HG03520 (cell line): ENCODE measurements around the gene LDLRAD2.
A peak's percentile ranks its signal among the peaks of the same experiment; 100 is the strongest.
"Not testable (repeated sequence)": the region's sequence is repeated elsewhere in the genome, so short reads cannot be mapped to it uniquely, and the experiment has no call there.

Experiments
- ATAC-seq: cut with Tn5 transposase; IDR thresholded peaks from one replicate; pipeline ENCODE4 v1.9.1; 2021; ENCODE audit warnings: mild to moderate bottlenecking, moderate library complexity; ENCODE audit not compliant: unreplicated experiment

Gene LDLRAD2, protein sequence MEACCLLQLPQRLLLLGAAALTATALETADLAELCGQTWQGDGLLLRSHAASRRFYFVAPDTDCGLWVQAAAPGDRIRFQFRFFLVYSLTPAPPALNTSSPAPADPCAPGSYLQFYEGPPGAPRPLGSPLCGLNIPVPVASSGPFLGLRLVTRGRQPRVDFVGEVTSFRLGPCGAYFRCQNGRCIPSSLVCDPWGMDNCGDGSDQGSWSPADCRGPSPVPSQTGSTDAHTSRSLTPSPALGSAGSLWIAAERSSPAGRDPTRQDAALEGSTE

DNA sequence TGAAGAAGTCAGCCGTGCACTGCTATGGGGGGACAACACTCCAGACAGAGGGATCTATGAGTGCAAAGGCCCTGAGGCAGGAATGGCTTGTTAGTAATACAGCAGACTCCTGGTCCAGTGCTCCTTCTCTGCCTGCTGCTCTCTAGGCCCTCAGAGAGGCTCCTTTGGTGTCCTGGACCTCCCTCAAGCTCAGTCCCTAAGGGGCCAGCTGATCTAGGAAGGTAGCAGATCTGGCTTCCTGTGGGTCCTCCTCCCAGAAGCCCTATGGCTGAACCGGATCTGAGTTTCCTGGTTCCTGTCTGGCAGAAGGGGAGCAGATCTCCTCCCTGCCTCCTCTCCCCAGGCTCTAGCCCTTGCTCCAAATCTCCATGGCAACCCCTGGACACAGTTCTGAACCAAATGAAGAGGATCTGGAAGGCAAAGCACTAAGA, at the start of gene LDLRAD2:
Gene LDLRAD2, plus strand, starts transcription at position 391 of the 431 bp plus-strand sequence. CDS start 187 bp downstream, outside the sequence.
- no peak for ATAC-seq

GRCh38 chr1:21763236-21763635, 48.8 kb upstream of the LDLRAD2 start:
- no peak for ATAC-seq

DNA sequence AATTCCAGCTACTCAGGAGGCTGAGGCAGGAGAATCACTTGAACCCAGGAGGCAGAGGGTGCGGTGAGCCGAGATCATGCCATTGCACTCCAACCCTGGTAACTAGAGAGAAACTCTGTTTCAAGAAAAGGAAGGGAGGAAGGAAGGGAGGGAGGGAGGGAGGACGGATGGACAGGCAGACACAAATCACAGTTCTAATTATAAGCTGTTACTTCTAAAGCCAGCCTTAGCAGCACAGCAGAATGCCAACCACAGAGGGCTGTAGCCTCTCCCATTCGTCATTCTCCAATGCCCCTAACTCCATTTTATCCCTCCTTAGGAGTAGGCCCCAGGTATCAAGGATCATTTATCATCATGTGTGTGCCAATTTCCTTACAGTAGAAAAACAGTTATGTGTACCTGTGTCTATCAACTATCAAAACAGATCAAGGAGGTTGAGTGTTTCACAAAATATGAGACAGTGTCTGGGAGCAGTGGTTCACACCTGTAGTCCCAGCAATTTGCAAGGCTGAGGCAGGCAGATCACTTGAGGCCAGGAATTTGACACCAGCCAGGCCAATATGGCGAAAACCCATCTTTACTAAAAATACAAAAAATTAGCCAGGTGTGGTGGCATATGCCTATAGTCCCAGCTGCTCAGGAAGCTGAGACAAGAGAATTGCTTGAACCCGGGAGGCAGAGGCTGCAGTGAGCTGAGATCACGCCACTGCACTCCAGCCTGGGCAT, 48.2 kb upstream of the LDLRAD2 start:
- no peak for ATAC-seq

DNA sequence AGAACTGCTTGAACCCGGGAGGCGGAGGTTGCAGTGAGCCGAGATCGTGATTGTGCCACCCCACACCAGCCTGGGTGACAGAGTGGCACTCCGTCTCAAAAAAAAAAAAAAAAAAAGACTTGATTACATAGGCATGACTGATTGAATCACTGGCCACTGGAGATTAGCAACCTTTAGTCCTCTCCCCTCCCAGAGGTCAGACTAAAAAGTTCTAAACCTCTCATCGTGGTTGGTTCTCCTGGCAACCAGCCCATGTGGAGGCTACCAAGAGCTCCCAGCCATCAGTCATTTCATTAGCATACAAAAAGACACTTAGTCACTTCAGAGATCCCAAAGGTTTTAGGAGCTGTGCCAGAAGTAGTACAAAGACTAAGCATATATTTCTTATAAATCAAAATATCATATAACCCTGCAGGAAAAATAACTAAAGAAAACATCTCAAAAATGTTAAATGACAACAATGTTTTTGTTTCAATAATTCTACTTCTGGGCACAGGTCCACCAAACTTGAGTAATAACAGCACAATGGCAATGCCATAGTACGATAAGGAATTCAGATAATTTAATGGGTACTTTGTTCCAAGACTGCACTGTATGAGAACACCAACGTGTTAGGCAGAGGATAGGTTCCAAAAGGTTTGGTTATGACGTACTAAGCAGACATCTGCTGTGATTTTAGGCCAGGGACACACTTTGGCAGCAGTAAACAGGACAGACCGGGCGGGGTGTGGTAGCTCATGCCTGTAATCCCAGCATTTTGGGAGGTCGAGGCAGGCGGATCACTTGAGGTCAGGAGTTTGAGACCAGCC, 47.2 kb upstream of the LDLRAD2 start:
- no peak for ATAC-seq

GRCh38 chr1:21766210-21766609, 45.9 kb upstream of the LDLRAD2 start:
- no peak for ATAC-seq

- not testable (repeated sequence) for ATAC-seq
Measured at GRCh38 chr1:21767106-21767505, 45.0 kb upstream of the LDLRAD2 start.

GRCh38 chr1:21770201-21770600, 41.9 kb upstream of the LDLRAD2 start:
- no peak for ATAC-seq

DNA sequence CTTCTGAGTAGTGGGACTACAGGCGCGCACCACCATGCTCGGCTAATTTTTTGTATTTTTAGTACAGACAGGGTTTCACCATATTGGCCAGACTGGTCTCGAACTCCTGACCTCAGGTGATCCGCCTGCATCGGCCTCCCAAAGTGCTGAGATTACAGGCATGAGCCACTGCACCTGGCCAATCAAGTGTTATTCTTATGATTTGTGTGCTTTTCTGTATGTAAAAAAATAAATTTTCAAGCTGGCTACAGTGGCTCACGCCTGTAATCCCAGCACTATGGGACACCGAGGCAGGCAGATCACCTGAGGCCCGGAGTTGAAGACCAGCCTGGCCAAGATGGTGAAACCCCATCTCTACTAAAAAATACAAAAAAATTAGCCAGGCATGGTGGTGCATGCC, 41.5 kb upstream of the LDLRAD2 start:
- not testable (repeated sequence) for ATAC-seq

DNA sequence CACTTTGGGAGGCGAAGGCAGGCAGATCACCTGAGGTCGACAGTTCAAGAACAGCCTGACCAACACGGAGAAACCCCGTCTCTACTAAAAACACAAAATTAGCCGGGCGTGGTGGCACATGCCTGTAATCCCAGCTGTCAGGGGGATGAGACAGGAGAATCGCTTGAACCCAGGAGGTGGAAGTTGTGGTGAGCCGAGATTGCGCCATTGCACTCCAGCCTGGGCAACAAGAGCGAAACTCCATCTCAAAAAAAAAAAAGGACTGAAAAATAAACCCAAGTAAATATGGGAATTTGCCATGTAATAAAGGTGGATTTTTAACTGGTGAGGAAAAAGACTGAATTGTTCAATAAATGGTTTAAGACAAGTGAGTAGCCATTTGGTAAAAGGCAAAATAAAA, 40.4 kb upstream of the LDLRAD2 start:
- not testable (repeated sequence) for ATAC-seq

DNA sequence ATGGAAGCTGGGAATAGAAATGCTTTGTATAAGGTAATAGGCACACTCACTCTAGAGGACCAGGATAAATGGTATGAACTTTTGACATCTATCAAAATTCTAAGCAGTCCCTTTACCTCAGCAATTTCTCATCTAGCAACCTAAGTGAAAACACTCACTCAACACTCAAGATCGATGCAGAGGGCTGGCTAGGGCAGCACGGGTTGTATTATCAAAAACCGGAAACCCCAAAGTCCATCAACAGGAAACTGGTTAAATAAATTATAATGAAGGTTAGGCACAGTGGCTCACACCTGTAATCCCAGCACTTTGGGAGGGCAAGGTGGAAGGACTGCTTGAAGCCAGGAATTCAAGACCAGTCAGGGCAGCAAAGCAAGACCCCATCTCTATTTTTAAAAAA, 38.5 kb upstream of the LDLRAD2 start:
- ATAC-seq = no peak

- ATAC-seq = no peak
Measured at GRCh38 chr1:21774835-21775549, 37.1 kb upstream of the LDLRAD2 start.

GRCh38 chr1:21775550-21775914, 36.5 kb upstream of the LDLRAD2 start:
- no peak for ATAC-seq

DNA sequence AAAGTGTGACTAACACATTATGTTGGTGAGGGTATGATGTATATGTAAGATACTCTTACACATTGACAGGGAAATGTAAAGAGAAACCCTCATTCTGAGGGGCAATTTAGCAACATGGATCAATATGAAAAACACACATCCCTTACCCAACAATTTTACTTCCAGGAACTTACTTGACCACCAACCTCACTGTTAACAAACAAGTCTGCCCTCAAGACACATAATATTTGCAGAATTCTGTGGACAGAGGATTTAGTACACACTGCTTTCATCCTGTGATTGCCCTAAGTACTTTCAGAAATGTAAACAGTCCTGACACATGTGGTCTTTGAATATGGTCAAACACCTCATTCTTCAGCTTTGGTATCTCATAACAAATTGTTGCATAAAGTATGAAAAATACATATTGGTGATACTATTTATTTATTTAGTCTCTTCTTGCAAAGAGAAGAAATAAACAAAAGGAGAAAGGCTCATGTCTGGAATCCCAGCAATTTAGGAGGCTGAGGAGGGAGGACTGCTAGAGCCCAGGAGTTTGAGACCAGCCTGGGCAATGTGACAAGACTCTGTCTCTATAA, 36.0 kb upstream of the LDLRAD2 start:
- ATAC-seq = no peak

- not testable (repeated sequence) for ATAC-seq
Measured at GRCh38 chr1:21776925-21777324, 35.1 kb upstream of the LDLRAD2 start.

DNA sequence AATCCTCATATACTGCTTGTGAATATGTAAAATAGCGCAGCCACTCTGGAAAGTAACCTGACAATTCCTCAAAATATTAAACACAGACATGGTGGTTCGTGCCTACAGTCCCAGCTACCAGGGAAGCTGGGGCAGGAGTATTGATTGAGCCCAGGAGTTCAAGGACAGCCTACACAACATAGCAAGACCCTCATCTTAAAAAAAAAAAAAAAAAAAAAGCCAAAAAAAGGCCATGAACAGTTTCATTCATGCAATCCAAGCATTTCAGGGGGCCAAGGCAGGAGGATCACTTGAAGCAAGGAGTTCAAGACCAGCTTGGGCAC, 33.7 kb upstream of the LDLRAD2 start:
- ATAC-seq = no peak

GRCh38 chr1:21779613-21780521, 32.2 kb upstream of the LDLRAD2 start:
- ATAC-seq = no peak

- ATAC-seq = peak; percentile 20
Measured at GRCh38 chr1:21781815-21782348, 30.2 kb upstream of the LDLRAD2 start.

DNA sequence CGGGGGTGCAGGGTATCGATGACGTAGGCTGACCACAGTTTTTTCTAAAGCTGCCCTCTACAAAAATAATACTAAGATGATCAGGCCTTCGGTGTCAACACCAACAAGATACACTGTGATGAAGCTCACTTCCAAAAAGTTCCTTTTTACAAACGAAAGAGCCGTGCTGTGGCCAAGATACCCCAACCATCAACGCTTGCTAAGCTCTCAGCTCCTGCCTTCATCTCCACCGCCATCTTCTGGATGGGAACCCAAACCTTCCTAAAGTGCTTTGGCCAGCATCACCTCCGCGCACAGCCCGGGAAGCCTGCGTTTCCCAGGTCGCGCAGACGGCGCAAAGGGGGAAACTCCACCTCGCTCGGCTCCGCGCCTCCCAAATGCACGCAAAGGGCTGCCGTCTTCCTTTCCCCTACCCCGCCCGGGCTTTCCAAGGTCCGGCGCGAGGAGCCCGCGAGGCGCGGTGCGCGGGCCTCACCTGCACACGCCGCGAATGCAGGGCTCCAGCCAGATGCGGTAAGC, 29.7 kb upstream of the LDLRAD2 start:
- ATAC-seq = peak; percentile 13
